UCSD-AML1 (cell line): Measurements from ENCODE around the gene NDUFS1.
"Not testable (repeated sequence)": the region's sequence is repeated elsewhere in the genome, so short reads cannot be mapped to it uniquely, and the experiment has no call there.

Experiments
- DNase-seq: peaks from one replicate; lab custom pipeline; 2025; ENCODE audit not compliant: unreplicated experiment; lab: John Stamatoyannopoulos, UW

Gene NDUFS1

GRCh38 chr2:206105541-206105940, 53.7 kb downstream of the NDUFS1 start:
- no peak for DNase-seq

GRCh38 chr2:206105038-206105437, 54.2 kb downstream of the NDUFS1 start:
- no peak for DNase-seq

- DNase-seq, result not testable (repeated sequence)
Observed at GRCh38 chr2:206098872-206099271, 60.4 kb downstream of the NDUFS1 start.

GRCh38 chr2:206098471-206098870, 60.8 kb downstream of the NDUFS1 start:
- no peak for DNase-seq

GRCh38 chr2:206096876-206097275, 62.4 kb downstream of the NDUFS1 start:
- DNase-seq, result no peak

- DNase-seq, result no peak
Observed at GRCh38 chr2:206095536-206096332, 63.5 kb downstream of the NDUFS1 start.

- no peak for DNase-seq
Observed at GRCh38 chr2:206092297-206092696, 66.9 kb downstream of the NDUFS1 start.

- no peak for DNase-seq
Observed at GRCh38 chr2:206088248-206088647, 71.0 kb downstream of the NDUFS1 start.

GRCh38 chr2:206086716-206087350, 72.4 kb downstream of the NDUFS1 start:
- no peak for DNase-seq

- peak; percentile 85 for DNase-seq
Observed at GRCh38 chr2:206085742-206086445, 73.3 kb downstream of the NDUFS1 start, which contains the start of gene INO80D. TSS of gene INO80D (minus strand) at chr2:206086174. CDS start at chr2:206063016, 23,158 bp downstream.

GRCh38 chr2:206084870-206085741, 74.1 kb downstream of the NDUFS1 start:
- peak; percentile 44 for DNase-seq

GRCh38 chr2:206084439-206084869, 74.8 kb downstream of the NDUFS1 start:
- peak; percentile 39 for DNase-seq

GRCh38 chr2:206083602-206084438, 75.4 kb downstream of the NDUFS1 start:
- no peak for DNase-seq

GRCh38 chr2:206082298-206082843, 76.9 kb downstream of the NDUFS1 start:
- no peak for DNase-seq

- no peak for DNase-seq
Observed at GRCh38 chr2:206080927-206081326, 78.3 kb downstream of the NDUFS1 start.

- no peak for DNase-seq
Observed at GRCh38 chr2:206079699-206080465, 79.4 kb downstream of the NDUFS1 start.

GRCh38 chr2:206077879-206078278, 81.4 kb downstream of the NDUFS1 start:
- not testable (repeated sequence) for DNase-seq

GRCh38 chr2:206075113-206075512, 84.1 kb downstream of the NDUFS1 start:
- DNase-seq, result no peak

- no peak for DNase-seq
Observed at GRCh38 chr2:206071807-206072206, 87.4 kb downstream of the NDUFS1 start.
